Activated T-helper 2 cell treated with anti-CD3 and anti-CD28 coated beads, Interferon-gamma antibody, Interleukin-2, Interleukin-4, amounts not matched to agents 10 μg/mL and 5 μg/mL and 100 μg/mL, durations not matched to agents 14 hours and 24 hours and 36 hours (primary cell): ENCODE measurements around the gene SLC24A4. TPM values are rescaled to one million over a fixed set of nuclear protein-coding genes. Genes with fewer than 3 reads are reported as not detected.
"Not testable (repeated sequence)": the region's sequence is repeated elsewhere in the genome, so short reads cannot be mapped to it uniquely, and the experiment has no call there.

Source experiments
- DNase-seq: peaks from one replicate; pipeline ENCODE4 v3.0.0; 2021; ENCODE audit warnings: low spot score
- H3K27ac Mint-ChIP-seq: one replicate; pipeline ENCODE4 v1.8.0; 2021; ENCODE audit warnings: mixed read lengths
- H3K27me3 Mint-ChIP-seq: one replicate; pipeline ENCODE4 v1.8.0; 2021; ENCODE audit warnings: low read depth, mixed read lengths
- H3K36me3 Mint-ChIP-seq: one replicate; pipeline ENCODE4 v1.8.0; 2021; ENCODE audit warnings: low read depth, mixed read lengths
- H3K4me1 Mint-ChIP-seq: one replicate; pipeline ENCODE4 v1.8.0; 2021; ENCODE audit warnings: low read depth, mixed read lengths
- H3K4me3 Mint-ChIP-seq: one replicate; pipeline ENCODE4 v1.8.0; 2021; ENCODE audit warnings: low read depth, mild to moderate bottlenecking, moderate library complexity, mixed read lengths
- H3K9me3 Mint-ChIP-seq: one replicate; pipeline ENCODE4 v1.8.0; 2021; ENCODE audit warnings: mixed read lengths
- intact Hi-C: fragments of 100-400 bp; cut with micrococcal nuclease; formaldehyde crosslinking; loops from one replicate; pipeline ENCODE4 v1.15.1; 2023
- total RNA-seq: library from RNA; stranded (reverse); gene quantifications from 2 replicates; pipeline ENCODE4 v1.2.3, GENCODE V29; 2022

The SLC24A4 gene
- total RNA-seq, 1 donor from 2014 or later = not detected

- Mint-ChIP-seq H3K4me1 (no peaks in the 10 kb centered on the region), H3K27ac (no peak overlapping the region), H3K4me3 (no peak overlapping the region), H3K27me3 (peaks cover 6% of the 10 kb centered on the region), H3K36me3 (no peaks in the 10 kb centered on the region), H3K9me3 (no peaks in the 10 kb centered on the region)
- no peak for DNase-seq
- intact Hi-C loops = no loop called here
These were observed 78.6 kb downstream of the SLC24A4 start for GRCh38 chr14:92401561-92401960.

GRCh38 chr14:92402500-92402899, 79.5 kb downstream of the SLC24A4 start:
- H3K4me3 Mint-ChIP-seq, H3K36me3 Mint-ChIP-seq, H3K4me1 Mint-ChIP-seq, H3K27me3 Mint-ChIP-seq, DNase-seq, H3K27ac Mint-ChIP-seq, H3K9me3 Mint-ChIP-seq, intact Hi-C loops: not testable (repeated sequence)

- intact Hi-C loops = no loop called here
- no peaks in the 10 kb centered on the region for H3K36me3 Mint-ChIP-seq
- peaks cover 5% of the 10 kb centered on the region for H3K27me3 Mint-ChIP-seq
- H3K4me3 Mint-ChIP-seq = no peak overlapping the region
- no peaks in the 10 kb centered on the region for H3K9me3 Mint-ChIP-seq
- no peak for DNase-seq
- no peaks in the 10 kb centered on the region for H3K4me1 Mint-ChIP-seq
- no peak overlapping the region for H3K27ac Mint-ChIP-seq
These were observed 81.1 kb downstream of the SLC24A4 start for GRCh38 chr14:92404018-92404417.

GRCh38 chr14:92404421-92404820, 81.5 kb downstream of the SLC24A4 start:
- Mint-ChIP-seq H3K27ac (no peak overlapping the region), H3K9me3 (no peaks in the 10 kb centered on the region), H3K36me3 (no peaks in the 10 kb centered on the region), H3K27me3 (peaks cover 5% of the 10 kb centered on the region), H3K4me1 (no peaks in the 10 kb centered on the region), H3K4me3 (no peak overlapping the region)
- intact Hi-C loops = no loop called here
- DNase-seq = no peak

- Mint-ChIP-seq H3K4me1 (no peaks in the 10 kb centered on the region), H3K9me3 (no peaks in the 10 kb centered on the region), H3K4me3 (no peak overlapping the region), H3K27ac (no peak overlapping the region), H3K36me3 (no peaks in the 10 kb centered on the region), H3K27me3 (peaks cover 1% of the 10 kb centered on the region)
- no peak for DNase-seq
- intact Hi-C loops = no loop called here
These were observed 82.0 kb downstream of the SLC24A4 start for GRCh38 chr14:92404938-92405337.

- H3K4me1 Mint-ChIP-seq = no peaks in the 10 kb centered on the region
- H3K27ac Mint-ChIP-seq = no peak overlapping the region
- no peak for DNase-seq
- H3K9me3 Mint-ChIP-seq = no peaks in the 10 kb centered on the region
- no peaks in the 10 kb centered on the region for H3K36me3 Mint-ChIP-seq
- H3K4me3 Mint-ChIP-seq = no peak overlapping the region
- peaks cover 1% of the 10 kb centered on the region for H3K27me3 Mint-ChIP-seq
- intact Hi-C loops = no loop called here
These were observed 84.4 kb downstream of the SLC24A4 start for GRCh38 chr14:92407410-92407809.

- Mint-ChIP-seq H3K27me3 (peaks cover 4% of the 10 kb centered on the region), H3K4me1 (no peaks in the 10 kb centered on the region), H3K9me3 (no peaks in the 10 kb centered on the region), H3K4me3 (no peak overlapping the region), H3K27ac (no peak overlapping the region), H3K36me3 (no peaks in the 10 kb centered on the region)
- DNase-seq = no peak
- intact Hi-C loops = no loop called here
These were observed 86.1 kb downstream of the SLC24A4 start for GRCh38 chr14:92409043-92409442.

GRCh38 chr14:92411135-92411534, 88.2 kb downstream of the SLC24A4 start:
- intact Hi-C loops = no loop called here
- Mint-ChIP-seq H3K9me3 (no peaks in the 10 kb centered on the region), H3K27me3 (peaks cover 4% of the 10 kb centered on the region), H3K4me3 (no peak overlapping the region), H3K4me1 (no peaks in the 10 kb centered on the region), H3K36me3 (no peaks in the 10 kb centered on the region), H3K27ac (no peak overlapping the region)
- no peak for DNase-seq

GRCh38 chr14:92411941-92412340, 89.0 kb downstream of the SLC24A4 start:
- intact Hi-C loops = no loop called here

GRCh38 chr14:92412912-92413311, 89.9 kb downstream of the SLC24A4 start:
- H3K27ac Mint-ChIP-seq = no peak overlapping the region
- no peak for DNase-seq
- no peaks in the 10 kb centered on the region for H3K4me1 Mint-ChIP-seq
- no peaks in the 10 kb centered on the region for H3K9me3 Mint-ChIP-seq
- H3K4me3 Mint-ChIP-seq = no peak overlapping the region
- H3K36me3 Mint-ChIP-seq = no peaks in the 10 kb centered on the region
- intact Hi-C loops = no loop called here
- H3K27me3 Mint-ChIP-seq = peaks cover 4% of the 10 kb centered on the region

More at GRCh38 chr14:92411941-92412340, 89.0 kb downstream of the SLC24A4 start:
- H3K4me1 Mint-ChIP-seq = no peaks in the 10 kb centered on the region
- H3K27me3 Mint-ChIP-seq = peaks cover 4% of the 10 kb centered on the region
- DNase-seq = no peak
- H3K27ac Mint-ChIP-seq = no peak overlapping the region
- H3K36me3 Mint-ChIP-seq = no peaks in the 10 kb centered on the region
- H3K4me3 Mint-ChIP-seq = no peak overlapping the region
- no peaks in the 10 kb centered on the region for H3K9me3 Mint-ChIP-seq

- Mint-ChIP-seq H3K36me3 (no peaks in the 10 kb centered on the region), H3K9me3 (no peaks in the 10 kb centered on the region), H3K27me3 (peaks cover 3% of the 10 kb centered on the region), H3K4me1 (no peaks in the 10 kb centered on the region), H3K4me3 (no peak overlapping the region), H3K27ac (no peak overlapping the region)
- intact Hi-C loops = no loop called here
- DNase-seq = no peak
These were observed 90.4 kb downstream of the SLC24A4 start for GRCh38 chr14:92413379-92413778.

GRCh38 chr14:92414690-92415445, 91.9 kb downstream of the SLC24A4 start:
- DNase-seq = no peak
- Mint-ChIP-seq H3K4me1 (no peaks in the 10 kb centered on the region), H3K4me3 (no peak overlapping the region), H3K9me3 (no peaks in the 10 kb centered on the region), H3K27me3 (peaks cover 8% of the 10 kb centered on the region), H3K36me3 (no peaks in the 10 kb centered on the region), H3K27ac (no peak overlapping the region)
- intact Hi-C loops = no loop called here

- Mint-ChIP-seq H3K27me3 (peaks cover 8% of the 10 kb centered on the region), H3K4me1 (no peaks in the 10 kb centered on the region), H3K27ac (no peak overlapping the region), H3K36me3 (no peaks in the 10 kb centered on the region), H3K9me3 (no peaks in the 10 kb centered on the region), H3K4me3 (no peak overlapping the region)
- intact Hi-C loops = no loop called here
- no peak for DNase-seq
These were observed 93.0 kb downstream of the SLC24A4 start for GRCh38 chr14:92415969-92416368.

GRCh38 chr14:92416544-92416943, 93.6 kb downstream of the SLC24A4 start:
- no peak overlapping the region for H3K27ac Mint-ChIP-seq

More at GRCh38 chr14:92416544-92416943, 93.6 kb downstream of the SLC24A4 start:
- no peaks in the 10 kb centered on the region for H3K9me3 Mint-ChIP-seq
- no peaks in the 10 kb centered on the region for H3K36me3 Mint-ChIP-seq
- H3K4me3 Mint-ChIP-seq = no peak overlapping the region
- DNase-seq = no peak
- H3K27me3 Mint-ChIP-seq = peaks cover 8% of the 10 kb centered on the region
- intact Hi-C loops = no loop called here
- H3K4me1 Mint-ChIP-seq = no peaks in the 10 kb centered on the region
